GM23338 (cell line): Measurements from ENCODE around the gene ADGRF1. TPM values are rescaled to one million over a fixed set of nuclear protein-coding genes. Genes with fewer than 3 reads are reported as not detected.

Experiments
- ATAC-seq: fragments of 200-7000 bp; cut with Tn5 transposase; 3 replicates; pipeline ENCODE4 v1.9.1; 2020
- DNase-seq: peaks from one replicate; pipeline ENCODE4 v3.0.0-alpha.2; 2015; ENCODE audit warnings: low spot score
- H2AFZ ChIP-seq: fragments of 200-600 bp; sonication (generic); 2 replicates; pipeline ENCODE4 v1.8.0; 2016; ENCODE audit warnings: antibody characterized with exemption, mild to moderate bottlenecking, moderate library complexity
- H3F3A ChIP-seq: fragments of 200-600 bp; sonication (generic); replicated peaks from 2 replicates; pipeline ENCODE4 v1.8.0; 2017; ENCODE audit warnings: antibody characterized with exemption, mixed run types, low read depth
- H3K27ac ChIP-seq: fragments of 200-600 bp; sonication (generic); 2 replicates; pipeline ENCODE4 v1.6.1; 2016; ENCODE audit warnings: low read depth
- H3K27me3 ChIP-seq: fragments of 200-600 bp; sonication (generic); 2 replicates; pipeline ENCODE4 v1.8.0; 2016; ENCODE audit warnings: mild to moderate bottlenecking, mixed run types, moderate library complexity; ENCODE audit not compliant: insufficient read depth
- H3K36me3 ChIP-seq: fragments of 200-600 bp; sonication (generic); 2 replicates; pipeline ENCODE4 v1.8.0; 2016; ENCODE audit warnings: mild to moderate bottlenecking; ENCODE audit not compliant: insufficient read depth
- H3K4me1 ChIP-seq: fragments of 200-600 bp; sonication (generic); 2 replicates; pipeline ENCODE4 v1.8.0; 2016; ENCODE audit warnings: mild to moderate bottlenecking, moderate library complexity; ENCODE audit not compliant: insufficient read depth
- H3K4me2 ChIP-seq: fragments of 200-600 bp; sonication (generic); 2 replicates; pipeline ENCODE4 v1.7.1; 2017; ENCODE audit warnings: mixed run types
- H3K4me3 ChIP-seq: fragments of 200-600 bp; sonication (generic); 2 replicates; pipeline ENCODE4 v1.6.1; 2016; ENCODE audit warnings: mixed run types
- H3K79me2 ChIP-seq: fragments of 200-600 bp; sonication (generic); replicated peaks from 2 replicates; pipeline ENCODE4 v1.8.0; 2017; ENCODE audit warnings: mild to moderate bottlenecking; ENCODE audit not compliant: insufficient read depth
- H3K9me2 ChIP-seq: fragments of 200-600 bp; sonication (generic); 2 replicates; pipeline ENCODE4 v1.8.0; 2017; ENCODE audit not compliant: insufficient read depth
- H4K20me1 ChIP-seq: fragments of 200-600 bp; sonication (generic); replicated peaks from 2 replicates; pipeline ENCODE4 v1.8.0; 2017; ENCODE audit warnings: mild to moderate bottlenecking; ENCODE audit not compliant: insufficient read depth
- H3K27ac Mint-ChIP-seq: 2 replicates; pipeline ENCODE4 v1.8.0; 2020; ENCODE audit warnings: inconsistent platforms, mild to moderate bottlenecking, moderate library complexity, mixed read lengths
- H3K27me3 Mint-ChIP-seq: 3 replicates; pipeline ENCODE4 v1.8.0; 2022; ENCODE audit warnings: low read depth, mild to moderate bottlenecking, moderate library complexity, mixed read lengths, inconsistent platforms; ENCODE audit not compliant: insufficient read depth, poor library complexity
- H3K36me3 Mint-ChIP-seq: 3 replicates; pipeline ENCODE4 v1.8.0; 2021; ENCODE audit warnings: low read depth, mild to moderate bottlenecking, inconsistent platforms, moderate library complexity, mixed read lengths
- H3K4me1 Mint-ChIP-seq: 3 replicates; pipeline ENCODE4 v1.8.0; 2020; ENCODE audit warnings: mild to moderate bottlenecking, inconsistent platforms, mixed read lengths
- H3K4me3 Mint-ChIP-seq: 3 replicates; pipeline ENCODE4 v1.8.0; 2021; ENCODE audit warnings: moderate library complexity, mild to moderate bottlenecking, inconsistent platforms, mixed read lengths
- H3K9me3 Mint-ChIP-seq: 3 replicates; pipeline ENCODE4 v1.8.0; 2020; ENCODE audit warnings: moderate library complexity, mild to moderate bottlenecking, inconsistent platforms, mixed read lengths
- CREB1 ChIP-seq: fragments of 250-450 bp; sonication (Bioruptor Pico); IDR thresholded peaks from 2 replicates; pipeline ENCODE4 v1.5.0; 2020; ENCODE audit warnings: low read depth, mild to moderate bottlenecking, moderate library complexity
- EZH2 ChIP-seq: fragments of 200-600 bp; sonication (generic); IDR thresholded peaks from one replicate; pipeline ENCODE4 v1.8.0; 2017; ENCODE audit warnings: antibody characterized with exemption, mild to moderate bottlenecking, low read depth; ENCODE audit not compliant: unreplicated experiment
- NANOG ChIP-seq: IDR thresholded peaks from 2 replicates; pipeline ENCODE4 v1.6.1; 2016; ENCODE audit warnings: antibody characterized with exemption, borderline replicate concordance
- POLR2AphosphoS5 ChIP-seq: IDR thresholded peaks from 2 replicates; pipeline ENCODE4 v1.6.1; 2016; ENCODE audit warnings: antibody characterized with exemption, low read depth
- STAT1 ChIP-seq: IDR thresholded peaks from one replicate; pipeline ENCODE4 v1.6.1; 2016; ENCODE audit warnings: antibody characterized with exemption; ENCODE audit not compliant: unreplicated experiment
- ZNF114 ChIP-seq: fragments of 250-450 bp; sonication (Bioruptor Pico); IDR thresholded peaks from 2 replicates; pipeline ENCODE4 v1.5.0; 2020; ENCODE audit warnings: mild to moderate bottlenecking, moderate library complexity
- ZNF331 ChIP-seq: fragments of 250-450 bp; sonication (Bioruptor Pico); IDR thresholded peaks from 2 replicates; pipeline ENCODE4 v1.5.0; 2020; ENCODE audit warnings: low read depth, mild to moderate bottlenecking, moderate library complexity
- polyA plus RNA-seq: library from polyadenylated mRNA; unstranded; fragments of >200 nt; fragmentation: Nextera tagmentation; extraction: Ambion mirVana; gene quantifications from 2 replicates; pipeline ENCODE4 v1.2.1, GENCODE V29; 2016
- total RNA-seq: library from RNA; depleted of rRNA; stranded (reverse); fragments of >200 nt; shearing (Covaris generic); gene quantifications from 2 replicates; pipeline ENCODE4 v1.2.3, GENCODE V29; 2014
- TF ChIP-seq, protein P1 (sequence below): IDR thresholded peaks from 2 replicates; pipeline ENCODE4 v1.6.1; 2016; ENCODE audit warnings: antibody characterized with exemption
- TF ChIP-seq, protein P2 (sequence below): fragments of 250-450 bp; sonication (Bioruptor Pico); IDR thresholded peaks from 2 replicates; pipeline ENCODE4 v1.5.0; 2020; ENCODE audit warnings: mild to moderate bottlenecking, moderate library complexity
- TF ChIP-seq, protein P3 (sequence below), 2 experiments: fragments of 200-600 bp in 1 of 2; sonication (generic) in 1 of 2; conservative IDR thresholded peaks; 2 replicates each; pipeline versions ENCODE4 v1.5.1 to v1.6.1; 2016 to 2017; ENCODE audit warnings: antibody characterized with exemption in 2 of 2, low read depth in 2 of 2, mild to moderate bottlenecking in 2 of 2, moderate library complexity in 1 of 2

Gene ADGRF1
- total and polyA plus RNA-seq, 2 experiments from 2014 or later: not detected

DNA sequence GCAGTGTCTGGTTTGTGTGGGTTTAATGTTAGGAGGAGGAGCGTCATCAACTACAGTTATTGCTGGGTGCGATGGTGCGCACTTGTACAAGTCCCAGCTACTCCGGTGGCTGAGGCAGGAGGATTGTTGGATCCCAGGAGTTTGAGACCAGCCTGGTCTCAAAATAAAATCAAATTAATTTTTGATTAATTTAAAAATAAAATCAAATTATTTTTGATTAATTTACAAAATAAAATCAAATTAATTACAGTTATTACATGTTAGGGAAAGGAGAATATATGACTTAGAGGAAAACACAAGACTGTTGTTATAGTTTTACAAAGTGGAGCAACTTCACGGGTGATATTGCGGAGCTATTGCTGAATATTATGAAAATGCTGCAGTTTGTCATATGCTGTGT lies 85.7 kb downstream of the ADGRF1 start:
- TF ChIP-seq, protein P1, sequence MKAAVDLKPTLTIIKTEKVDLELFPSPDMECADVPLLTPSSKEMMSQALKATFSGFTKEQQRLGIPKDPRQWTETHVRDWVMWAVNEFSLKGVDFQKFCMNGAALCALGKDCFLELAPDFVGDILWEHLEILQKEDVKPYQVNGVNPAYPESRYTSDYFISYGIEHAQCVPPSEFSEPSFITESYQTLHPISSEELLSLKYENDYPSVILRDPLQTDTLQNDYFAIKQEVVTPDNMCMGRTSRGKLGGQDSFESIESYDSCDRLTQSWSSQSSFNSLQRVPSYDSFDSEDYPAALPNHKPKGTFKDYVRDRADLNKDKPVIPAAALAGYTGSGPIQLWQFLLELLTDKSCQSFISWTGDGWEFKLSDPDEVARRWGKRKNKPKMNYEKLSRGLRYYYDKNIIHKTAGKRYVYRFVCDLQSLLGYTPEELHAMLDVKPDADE: no peak
- TF ChIP-seq POLR2AphosphoS5 (no peak), CREB1 (CRISPR knock-in tag) (no peak), ZNF114 (CRISPR knock-in tag) (no peak), EZH2 (no peak), ZNF331 (no peak), STAT1 (no peak), NANOG (no peak)
- TF ChIP-seq, protein P2, sequence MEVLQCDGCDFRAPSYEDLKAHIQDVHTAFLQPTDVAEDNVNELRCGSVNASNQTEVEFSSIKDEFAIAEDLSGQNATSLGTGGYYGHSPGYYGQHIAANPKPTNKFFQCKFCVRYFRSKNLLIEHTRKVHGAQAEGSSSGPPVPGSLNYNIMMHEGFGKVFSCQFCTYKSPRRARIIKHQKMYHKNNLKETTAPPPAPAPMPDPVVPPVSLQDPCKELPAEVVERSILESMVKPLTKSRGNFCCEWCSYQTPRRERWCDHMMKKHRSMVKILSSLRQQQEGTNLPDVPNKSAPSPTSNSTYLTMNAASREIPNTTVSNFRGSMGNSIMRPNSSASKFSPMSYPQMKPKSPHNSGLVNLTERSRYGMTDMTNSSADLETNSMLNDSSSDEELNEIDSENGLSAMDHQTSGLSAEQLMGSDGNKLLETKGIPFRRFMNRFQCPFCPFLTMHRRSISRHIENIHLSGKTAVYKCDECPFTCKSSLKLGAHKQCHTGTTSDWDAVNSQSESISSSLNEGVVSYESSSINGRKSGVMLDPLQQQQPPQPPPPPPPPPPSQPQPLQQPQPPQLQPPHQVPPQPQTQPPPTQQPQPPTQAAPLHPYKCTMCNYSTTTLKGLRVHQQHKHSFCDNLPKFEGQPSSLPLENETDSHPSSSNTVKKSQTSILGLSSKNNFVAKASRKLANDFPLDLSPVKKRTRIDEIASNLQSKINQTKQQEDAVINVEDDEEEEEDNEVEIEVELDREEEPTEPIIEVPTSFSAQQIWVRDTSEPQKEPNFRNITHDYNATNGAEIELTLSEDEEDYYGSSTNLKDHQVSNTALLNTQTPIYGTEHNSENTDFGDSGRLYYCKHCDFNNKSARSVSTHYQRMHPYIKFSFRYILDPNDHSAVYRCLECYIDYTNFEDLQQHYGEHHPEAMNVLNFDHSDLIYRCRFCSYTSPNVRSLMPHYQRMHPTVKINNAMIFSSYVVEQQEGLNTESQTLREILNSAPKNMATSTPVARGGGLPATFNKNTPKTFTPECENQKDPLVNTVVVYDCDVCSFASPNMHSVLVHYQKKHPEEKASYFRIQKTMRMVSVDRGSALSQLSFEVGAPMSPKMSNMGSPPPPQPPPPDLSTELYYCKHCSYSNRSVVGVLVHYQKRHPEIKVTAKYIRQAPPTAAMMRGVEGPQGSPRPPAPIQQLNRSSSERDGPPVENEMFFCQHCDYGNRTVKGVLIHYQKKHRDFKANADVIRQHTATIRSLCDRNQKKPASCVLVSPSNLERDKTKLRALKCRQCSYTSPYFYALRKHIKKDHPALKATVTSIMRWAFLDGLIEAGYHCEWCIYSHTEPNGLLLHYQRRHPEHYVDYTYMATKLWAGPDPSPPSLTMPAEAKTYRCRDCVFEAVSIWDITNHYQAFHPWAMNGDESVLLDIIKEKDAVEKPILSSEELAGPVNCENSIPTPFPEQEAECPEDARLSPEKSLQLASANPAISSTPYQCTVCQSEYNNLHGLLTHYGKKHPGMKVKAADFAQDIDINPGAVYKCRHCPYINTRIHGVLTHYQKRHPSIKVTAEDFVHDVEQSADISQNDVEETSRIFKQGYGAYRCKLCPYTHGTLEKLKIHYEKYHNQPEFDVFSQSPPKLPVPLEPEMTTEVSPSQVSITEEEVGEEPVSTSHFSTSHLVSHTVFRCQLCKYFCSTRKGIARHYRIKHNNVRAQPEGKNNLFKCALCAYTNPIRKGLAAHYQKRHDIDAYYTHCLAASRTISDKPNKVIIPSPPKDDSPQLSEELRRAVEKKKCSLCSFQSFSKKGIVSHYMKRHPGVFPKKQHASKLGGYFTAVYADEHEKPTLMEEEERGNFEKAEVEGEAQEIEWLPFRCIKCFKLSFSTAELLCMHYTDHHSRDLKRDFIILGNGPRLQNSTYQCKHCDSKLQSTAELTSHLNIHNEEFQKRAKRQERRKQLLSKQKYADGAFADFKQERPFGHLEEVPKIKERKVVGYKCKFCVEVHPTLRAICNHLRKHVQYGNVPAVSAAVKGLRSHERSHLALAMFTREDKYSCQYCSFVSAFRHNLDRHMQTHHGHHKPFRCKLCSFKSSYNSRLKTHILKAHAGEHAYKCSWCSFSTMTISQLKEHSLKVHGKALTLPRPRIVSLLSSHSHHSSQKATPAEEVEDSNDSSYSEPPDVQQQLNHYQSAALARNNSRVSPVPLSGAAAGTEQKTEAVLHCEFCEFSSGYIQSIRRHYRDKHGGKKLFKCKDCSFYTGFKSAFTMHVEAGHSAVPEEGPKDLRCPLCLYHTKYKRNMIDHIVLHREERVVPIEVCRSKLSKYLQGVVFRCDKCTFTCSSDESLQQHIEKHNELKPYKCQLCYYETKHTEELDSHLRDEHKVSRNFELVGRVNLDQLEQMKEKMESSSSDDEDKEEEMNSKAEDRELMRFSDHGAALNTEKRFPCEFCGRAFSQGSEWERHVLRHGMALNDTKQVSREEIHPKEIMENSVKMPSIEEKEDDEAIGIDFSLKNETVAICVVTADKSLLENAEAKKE: no peak
- TF ChIP-seq, protein P3, sequence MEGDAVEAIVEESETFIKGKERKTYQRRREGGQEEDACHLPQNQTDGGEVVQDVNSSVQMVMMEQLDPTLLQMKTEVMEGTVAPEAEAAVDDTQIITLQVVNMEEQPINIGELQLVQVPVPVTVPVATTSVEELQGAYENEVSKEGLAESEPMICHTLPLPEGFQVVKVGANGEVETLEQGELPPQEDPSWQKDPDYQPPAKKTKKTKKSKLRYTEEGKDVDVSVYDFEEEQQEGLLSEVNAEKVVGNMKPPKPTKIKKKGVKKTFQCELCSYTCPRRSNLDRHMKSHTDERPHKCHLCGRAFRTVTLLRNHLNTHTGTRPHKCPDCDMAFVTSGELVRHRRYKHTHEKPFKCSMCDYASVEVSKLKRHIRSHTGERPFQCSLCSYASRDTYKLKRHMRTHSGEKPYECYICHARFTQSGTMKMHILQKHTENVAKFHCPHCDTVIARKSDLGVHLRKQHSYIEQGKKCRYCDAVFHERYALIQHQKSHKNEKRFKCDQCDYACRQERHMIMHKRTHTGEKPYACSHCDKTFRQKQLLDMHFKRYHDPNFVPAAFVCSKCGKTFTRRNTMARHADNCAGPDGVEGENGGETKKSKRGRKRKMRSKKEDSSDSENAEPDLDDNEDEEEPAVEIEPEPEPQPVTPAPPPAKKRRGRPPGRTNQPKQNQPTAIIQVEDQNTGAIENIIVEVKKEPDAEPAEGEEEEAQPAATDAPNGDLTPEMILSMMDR (conservative IDR thresholded peaks at IDR 0.05; ENCODE audit: low read depth in 2 of 2): no peak
- 0 out of 2 replicates have a peak overlapping the region, but pooled peaks have one; percentile 27 for H3K27ac Mint-ChIP-seq
- no peaks in the 10 kb centered on the region for H3K27me3 ChIP-seq
- ATAC-seq (no peak), DNase-seq (no peak)
- no peaks in the 10 kb centered on the region for H3K9me3 Mint-ChIP-seq
- H3K9me2 ChIP-seq: peaks cover 11% of the 10 kb centered on the region; the same call in 1 of the 2 replicates
- H3K79me2 ChIP-seq: no peaks in the 10 kb centered on the region
- H3K27me3 Mint-ChIP-seq: peaks cover 5% of the 10 kb centered on the region
- no peaks in the 10 kb centered on the region for H3K36me3 Mint-ChIP-seq
- peaks cover 17% of the 10 kb centered on the region; the same call in 2 of the 3 replicates for H3K4me1 Mint-ChIP-seq
- H3K36me3 ChIP-seq: no peaks in the 10 kb centered on the region
- H2AFZ ChIP-seq: peak overlapping the region; percentile 84; the same call in 1 of the 2 replicates
- no peaks in the 10 kb centered on the region for H3K4me1 ChIP-seq
- no peaks in the 10 kb centered on the region for H4K20me1 ChIP-seq
- H3K4me2 ChIP-seq: no peak overlapping the region
- H3K4me3 ChIP-seq: no peak overlapping the region
- H3K27ac ChIP-seq: no peak overlapping the region
- H3F3A ChIP-seq: no peaks in the 10 kb centered on the region
- H3K4me3 Mint-ChIP-seq: no peak overlapping the region
